Natural killer cell (primary cell): ENCODE results near the gene WWTR1. TPM values are rescaled to one million over a fixed set of nuclear protein-coding genes. Genes with fewer than 3 reads are reported as not detected.

ENCODE experiments used
- ATAC-seq, 3 donors: fragments of 150-1000 bp in 2 of 3; fragments of 200-7000 bp in 1 of 3; cut with Tn5 transposase; 1 replicate in 1 of 3; 2 replicates in 2 of 3; pipeline ENCODE4 v1.10.0; 2021; ENCODE audit warnings: mild to moderate bottlenecking in 2 of 3, moderate library complexity in 2 of 3
- DNase-seq, 2 donors: peaks; one replicate each; pipeline versions ENCODE4 v3.0.0 to v3.0.0-alpha.2; 2013 to 2021; ENCODE audit warnings: mixed read lengths in 1 of 2
- H3K27ac ChIP-seq: one replicate; pipeline ENCODE4 v1.5.1; 2013; ENCODE audit warnings: mild to moderate bottlenecking, low read length
- H3K27me3 ChIP-seq: one replicate; pipeline ENCODE4 v1.6.1; 2013; ENCODE audit warnings: low read length; ENCODE audit not compliant: control insufficient read depth, insufficient read depth
- H3K36me3 ChIP-seq: one replicate; pipeline ENCODE4 v1.6.1; 2013; ENCODE audit warnings: low read length; ENCODE audit not compliant: control insufficient read depth, insufficient read depth
- H3K4me1 ChIP-seq: one replicate; pipeline ENCODE4 v1.6.1; 2013; ENCODE audit warnings: low read length; ENCODE audit not compliant: control insufficient read depth, insufficient read depth
- H3K4me3 ChIP-seq: one replicate; pipeline ENCODE4 v1.5.1; 2013; ENCODE audit warnings: low read length
- H3K9me3 ChIP-seq: one replicate; pipeline ENCODE4 v1.6.1; 2013; ENCODE audit warnings: low read length; ENCODE audit not compliant: control insufficient read depth, insufficient read depth
- H3K27ac Mint-ChIP-seq, 2 donors: one replicate each; pipeline ENCODE4 v1.8.0; 2022; ENCODE audit warnings: mild to moderate bottlenecking in 2 of 2, mixed read lengths in 2 of 2, moderate library complexity in 1 of 2
- H3K27me3 Mint-ChIP-seq, 2 donors: one replicate each; pipeline ENCODE4 v1.8.0; 2022; ENCODE audit warnings: low read depth in 2 of 2, mixed read lengths in 2 of 2
- H3K36me3 Mint-ChIP-seq: one replicate; pipeline ENCODE4 v1.8.0; 2022; ENCODE audit warnings: mixed read lengths
- H3K4me1 Mint-ChIP-seq, 2 donors: one replicate each; pipeline ENCODE4 v1.8.0; 2022; ENCODE audit warnings: mixed read lengths in 2 of 2
- H3K4me3 Mint-ChIP-seq: one replicate; pipeline ENCODE4 v1.8.0; 2022; ENCODE audit warnings: mild to moderate bottlenecking, moderate library complexity, mixed read lengths
- H3K9me3 Mint-ChIP-seq, 2 donors: one replicate each; pipeline ENCODE4 v1.8.0; 2022; ENCODE audit warnings: mixed read lengths in 2 of 2
- CTCF ChIP-seq: fragments of 200-600 bp; IDR thresholded peaks from one replicate; pipeline ENCODE4 v1.8.0; 2022; ENCODE audit warnings: antibody characterized with exemption
- WGBS: methylation state at CpG from one replicate; pipeline ENCODE4 v1.1.7; 2013; ENCODE audit warnings: missing lambda C conversion rate; ENCODE audit not compliant: insufficient coverage; 5-methylcytosine and 5-hydroxymethylcytosine counted together
- intact Hi-C: fragments of 100-400 bp; cut with micrococcal nuclease; formaldehyde crosslinking; loops from one replicate; pipeline ENCODE4 v1.14.2; 2022
- total RNA-seq, 4 donors: library from RNA; stranded (reverse); fragments of 120-200 nt in 1 of 4; gene quantifications; one replicate each; pipeline versions ENCODE4 v1.2.3 to v1.2.4, GENCODE V29; 2013 to 2022

Gene WWTR1
- total RNA-seq, 3 donors from 2014 or later (not counting 1 experiment from before 2014, with no cell fraction given): 0.72 to 1.1 (median 0.73) TPM

GRCh38 chr3:149534671-149535332 lies 123.0 kb downstream of the WWTR1 start:
- ATAC-seq (no peak), DNase-seq (no peak)
- Histone ChIP-seq H3K36me3 (no peaks in the 10 kb centered on the region), H3K27me3 (no peaks in the 10 kb centered on the region), H3K9me3 (no peaks in the 10 kb centered on the region), H3K27ac (no peak overlapping the region), H3K4me1 (peaks cover 9% of the 10 kb centered on the region), H3K4me3 (no peak overlapping the region)
- peaks cover 18 to 19% of the 10 kb centered on the region in 2 donors for H3K4me1 Mint-ChIP-seq
- 23% methylated on average over 3 of the region's 3 CpGs for WGBS
- no peak overlapping the region for H3K27ac Mint-ChIP-seq
- H3K4me3 Mint-ChIP-seq: no peak overlapping the region
- intact Hi-C loops: loop anchor here (5.0 kb wide), 1 partner anchor 182 kb away; no protein-coding TSS in a partner anchor
- H3K9me3 Mint-ChIP-seq: no peaks in the 10 kb centered on the region
- H3K27me3 Mint-ChIP-seq: peaks cover 4 to 23% of the 10 kb centered on the region in 2 donors
- H3K36me3 Mint-ChIP-seq: no peaks in the 10 kb centered on the region
- TF ChIP-seq CTCF: no peak

- H3K36me3 Mint-ChIP-seq: no peaks in the 10 kb centered on the region
- intact Hi-C loops: loop anchor here (5.0 kb wide), 1 partner anchor 183 kb away; no protein-coding TSS in a partner anchor
- ATAC-seq (no peak), DNase-seq (no peak)
- no peaks in the 10 kb centered on the region for H3K9me3 Mint-ChIP-seq
- H3K4me1 ChIP-seq: peaks cover 9% of the 10 kb centered on the region
- no peaks in the 10 kb centered on the region for H3K36me3 ChIP-seq
- no peak overlapping the region for H3K27ac Mint-ChIP-seq
- H3K27ac ChIP-seq: no peak overlapping the region
- H3K27me3 Mint-ChIP-seq: peaks cover 4 to 23% of the 10 kb centered on the region in 2 donors
- no peak for TF ChIP-seq CTCF
- WGBS: 89% methylated on average over 4 of the region's 4 CpGs
- H3K4me3 Mint-ChIP-seq: no peak overlapping the region
- peaks cover 18 to 19% of the 10 kb centered on the region in 2 donors for H3K4me1 Mint-ChIP-seq
- no peaks in the 10 kb centered on the region for H3K27me3 ChIP-seq
- no peaks in the 10 kb centered on the region for H3K9me3 ChIP-seq
- H3K4me3 ChIP-seq: no peak overlapping the region
Measured at GRCh38 chr3:149534082-149534481, 123.7 kb downstream of the WWTR1 start.

- 14% methylated on average over 6 of the region's 8 CpGs for WGBS
- peaks cover 8 to 32% of the 10 kb centered on the region in 2 donors for H3K27me3 Mint-ChIP-seq
- H3K9me3 ChIP-seq: no peaks in the 10 kb centered on the region
- no peaks in the 10 kb centered on the region for H3K27me3 ChIP-seq
- H3K4me3 Mint-ChIP-seq: no peak overlapping the region
- DNase-seq (no peak), ATAC-seq (peak in 1 of 3 donors; percentile 41)
- H3K36me3 Mint-ChIP-seq: no peaks in the 10 kb centered on the region
- H3K4me3 ChIP-seq: no peak overlapping the region
- intact Hi-C loops: loop anchor here (5.0 kb wide), 1 partner anchor 185 kb away; no protein-coding TSS in a partner anchor
- no peaks in the 10 kb centered on the region for H3K36me3 ChIP-seq
- no peak for TF ChIP-seq CTCF
- peak overlapping the region in 1 of 2 donors; percentile 61 for H3K27ac Mint-ChIP-seq
- no peaks in the 10 kb centered on the region for H3K9me3 Mint-ChIP-seq
- H3K4me1 Mint-ChIP-seq: peaks cover 27 to 28% of the 10 kb centered on the region in 2 donors
- H3K4me1 ChIP-seq: peaks cover 12% of the 10 kb centered on the region
- peak overlapping the region; percentile 57 for H3K27ac ChIP-seq
Measured at GRCh38 chr3:149532489-149533180, 125.2 kb downstream of the WWTR1 start.
